C4-2B (cell line): Measurements from ENCODE around the gene ATG101.

Experiments used
- CTCF ChIP-seq: fragments of 450-650 bp; conservative IDR thresholded peaks from 2 replicates; pipeline ENCODE4 v1.5.1; 2017; ENCODE audit warnings: mild to moderate bottlenecking
- ZFX ChIP-seq: fragments of 450-650 bp; IDR thresholded peaks from 2 replicates; pipeline ENCODE4 v1.6.1; 2017

GRCh38 chr12:52123487-52124186 lies 53.9 kb downstream of the ATG101 start:
- TF ChIP-seq CTCF (no peak), ZFX (no peak)
